Liver (tissue), 9 donors: ENCODE results near the gene METTL8. TPM values are rescaled to one million over a fixed set of nuclear protein-coding genes. Genes with fewer than 3 reads are reported as not detected.

Source experiments
- DNase-seq: peaks from one replicate; pipeline ENCODE4 v3.0.0-alpha.2; 2017; ENCODE audit warnings: low spot score
- H3K27ac ChIP-seq, 2 donors: one replicate each; pipeline ENCODE4 v1.7.0; 2013; ENCODE audit warnings: inconsistent platforms in 2 of 2, low read length in 2 of 2, control low read depth in 1 of 2, low read depth in 1 of 2, mild to moderate bottlenecking in 1 of 2
- H3K27me3 ChIP-seq, 4 donors: one replicate each; pipeline versions ENCODE4 v1.6.1 to v1.7.0; 2013; ENCODE audit warnings: low read length in 3 of 4, inconsistent platforms in 1 of 4, mild to moderate bottlenecking in 1 of 4, moderate library complexity in 1 of 4; ENCODE audit not compliant: control insufficient read depth in 4 of 4, insufficient read depth in 4 of 4
- H3K36me3 ChIP-seq, 4 donors: one replicate each; pipeline versions ENCODE4 v1.6.1 to v1.7.0; 2013; ENCODE audit warnings: low read length in 3 of 4, mild to moderate bottlenecking in 3 of 4, low read depth in 1 of 4, moderate library complexity in 1 of 4; ENCODE audit not compliant: control insufficient read depth in 4 of 4, insufficient read depth in 3 of 4
- H3K4me1 ChIP-seq, 4 donors: one replicate each; pipeline versions ENCODE4 v1.6.1 to v1.7.0; 2013; ENCODE audit warnings: low read length in 3 of 4, mild to moderate bottlenecking in 3 of 4, moderate library complexity in 1 of 4; ENCODE audit not compliant: control insufficient read depth in 4 of 4, insufficient read depth in 4 of 4
- H3K4me3 ChIP-seq, 3 donors: one replicate each; pipeline versions ENCODE4 v1.6.1 to v1.7.0; 2013; ENCODE audit warnings: low read length in 3 of 3, control low read depth in 1 of 3, low read depth in 1 of 3, mild to moderate bottlenecking in 1 of 3
- H3K9ac ChIP-seq, 2 donors: one replicate each; pipeline ENCODE4 v1.7.0; 2013; ENCODE audit warnings: low read length in 2 of 2, mild to moderate bottlenecking in 2 of 2, moderate library complexity in 2 of 2, control low read depth in 1 of 2, low read depth in 1 of 2
- H3K9me3 ChIP-seq, 4 donors: one replicate each; pipeline versions ENCODE4 v1.6.1 to v1.7.0; 2013; ENCODE audit warnings: low read length in 3 of 4; ENCODE audit not compliant: control insufficient read depth in 4 of 4
- EGR1 ChIP-seq, 2 donors: IDR thresholded peaks; 2 replicates each; pipeline ENCODE4 v1.6.1; 2016 to 2018; ENCODE audit warnings: antibody characterized with exemption in 2 of 2, low read depth in 2 of 2
- FOXA1 ChIP-seq: IDR thresholded peaks from 2 replicates; pipeline ENCODE4 v1.6.1; 2016; ENCODE audit warnings: antibody characterized with exemption
- GABPA ChIP-seq, 2 donors: IDR thresholded peaks in 1 of 2; conservative IDR thresholded peaks in 1 of 2; 2 replicates each; pipeline ENCODE4 v1.6.1; 2016; ENCODE audit warnings: antibody characterized with exemption in 2 of 2, mild to moderate bottlenecking in 1 of 2, moderate library complexity in 1 of 2
- HNF4A ChIP-seq, 2 donors: conservative IDR thresholded peaks; 2 replicates each; pipeline ENCODE4 v1.6.1; 2016; ENCODE audit warnings: antibody characterized with exemption in 2 of 2, mild to moderate bottlenecking in 2 of 2
- HNF4G ChIP-seq: IDR thresholded peaks from 2 replicates; pipeline ENCODE4 v1.6.1; 2016; ENCODE audit warnings: antibody characterized with exemption
- JUND ChIP-seq, 2 donors: IDR thresholded peaks; 2 replicates each; pipeline ENCODE4 v1.6.1; 2016; ENCODE audit warnings: antibody characterized with exemption in 2 of 2
- NR2F2 ChIP-seq: IDR thresholded peaks from 2 replicates; pipeline ENCODE4 v1.6.1; 2016; ENCODE audit warnings: antibody characterized with exemption
- RAD21 ChIP-seq, 2 donors: IDR thresholded peaks; 2 replicates each; pipeline ENCODE4 v1.6.1; 2016; ENCODE audit warnings: antibody characterized with exemption in 2 of 2, mild to moderate bottlenecking in 2 of 2
- RXRA ChIP-seq, 2 donors: IDR thresholded peaks; 2 replicates each; pipeline ENCODE4 v1.6.1; 2017 to 2018; ENCODE audit warnings: antibody characterized with exemption in 2 of 2, mild to moderate bottlenecking in 1 of 2
- SP1 ChIP-seq: IDR thresholded peaks from 2 replicates; pipeline ENCODE4 v1.6.1; 2018; ENCODE audit warnings: antibody characterized with exemption, mild to moderate bottlenecking
- TAF1 ChIP-seq: conservative IDR thresholded peaks from 2 replicates; pipeline ENCODE4 v1.6.1; 2016; ENCODE audit warnings: antibody characterized with exemption, mild to moderate bottlenecking
- YY1 ChIP-seq: IDR thresholded peaks from 2 replicates; pipeline ENCODE4 v1.6.1; 2016; ENCODE audit warnings: antibody characterized with exemption, mild to moderate bottlenecking
- WGBS: extraction: QIAGEN DNeasy Blood & Tissue Kit; methylation state at CpG from one replicate; pipeline ENCODE4 v1.1.7; 2013; 5-methylcytosine and 5-hydroxymethylcytosine counted together
- polyA plus RNA-seq, 2 donors: library from polyadenylated mRNA; stranded (reverse) in 1 of 2; unstranded in 1 of 2; fragments of 200-250 nt in 1 of 2; fragments of >200 nt in 1 of 2; fragmentation: Nextera tagmentation in 1 of 2; extraction: Ambion mirVana in 1 of 2; gene quantifications; one replicate each; pipeline versions ENCODE4 v1.2.1 to v1.2.3, GENCODE V29; 2013 to 2015
- total RNA-seq, 2 donors: library from RNA; depleted of rRNA; stranded (reverse); fragments of >200 nt; gene quantifications; one replicate each; pipeline ENCODE4 v1.2.3, GENCODE V29; 2014
- TF ChIP-seq, protein P1 (sequence below): IDR thresholded peaks from 2 replicates; pipeline ENCODE4 v1.6.1; 2016; ENCODE audit warnings: antibody characterized with exemption
- TF ChIP-seq, protein P2 (sequence below): IDR thresholded peaks from 2 replicates; pipeline ENCODE4 v1.6.1; 2016; ENCODE audit warnings: antibody characterized with exemption, mild to moderate bottlenecking
- TF ChIP-seq, protein P3 (sequence below): IDR thresholded peaks from 2 replicates; pipeline ENCODE4 v1.6.1; 2016; ENCODE audit warnings: antibody characterized with exemption
- TF ChIP-seq, protein P4 (sequence below): fragments of 150-350 bp; IDR thresholded peaks from 2 replicates; pipeline ENCODE4 v1.5.1; 2017; ENCODE audit warnings: improper control_type of control experiment, low read depth, low read length; ENCODE audit not compliant: missing input control
- TF ChIP-seq, protein P5 (sequence below): IDR thresholded peaks from 2 replicates; pipeline ENCODE4 v1.6.1; 2016; ENCODE audit warnings: antibody characterized with exemption
- donor health status: healthy.
- donor health status: healthy.
- donor health status: healthy.
- donor health status: healthy.
- donor health status: healthy.

Gene METTL8
- total and polyA plus RNA-seq, 4 donors = 3.6 to 8.1 (median 5.9) TPM

DNA sequence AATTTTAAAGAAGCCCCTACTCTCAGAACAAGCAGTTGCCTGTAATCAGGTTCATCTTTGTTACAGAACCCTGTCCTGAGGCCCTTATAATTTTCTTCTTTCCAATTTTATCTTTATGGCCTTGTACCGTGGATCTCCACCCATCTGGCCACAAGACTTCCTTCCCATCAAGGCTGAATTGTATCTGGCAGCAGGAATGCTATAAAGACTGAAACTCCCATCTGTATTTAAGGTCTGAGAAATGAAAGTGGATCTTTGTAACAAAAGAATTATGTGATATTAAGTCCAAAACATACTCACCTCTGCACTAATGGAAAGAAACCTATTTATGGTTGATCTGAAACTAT lies 91.8 kb downstream of the METTL8 start:
- 68% methylated on average over 1 of the region's 1 CpG for WGBS
- Histone ChIP-seq H3K4me1 (no peaks in the 10 kb centered on the region), H3K27me3 (no peaks in the 10 kb centered on the region), H3K9ac (no peak overlapping the region), H3K9me3 (no peaks in the 10 kb centered on the region), H3K4me3 (no peak overlapping the region), H3K36me3 (no peaks in the 10 kb centered on the region), H3K27ac (no peak overlapping the region)
- TF ChIP-seq, protein P1, sequence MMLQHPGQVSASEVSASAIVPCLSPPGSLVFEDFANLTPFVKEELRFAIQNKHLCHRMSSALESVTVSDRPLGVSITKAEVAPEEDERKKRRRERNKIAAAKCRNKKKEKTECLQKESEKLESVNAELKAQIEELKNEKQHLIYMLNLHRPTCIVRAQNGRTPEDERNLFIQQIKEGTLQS = no peak
- no peak for TF ChIP-seq HNF4A (conservative IDR thresholded peaks at IDR 0.05)
- no peak for TF ChIP-seq EGR1 (IDR thresholded peaks at IDR 0.05; ENCODE audit: low read depth in 2 of 2)
- TF ChIP-seq GABPA (IDR thresholded peaks at IDR 0.05 in 1 of 2, conservative IDR thresholded peaks at IDR 0.05 in 1 of 2) = no peak
- TF ChIP-seq, protein P2, sequence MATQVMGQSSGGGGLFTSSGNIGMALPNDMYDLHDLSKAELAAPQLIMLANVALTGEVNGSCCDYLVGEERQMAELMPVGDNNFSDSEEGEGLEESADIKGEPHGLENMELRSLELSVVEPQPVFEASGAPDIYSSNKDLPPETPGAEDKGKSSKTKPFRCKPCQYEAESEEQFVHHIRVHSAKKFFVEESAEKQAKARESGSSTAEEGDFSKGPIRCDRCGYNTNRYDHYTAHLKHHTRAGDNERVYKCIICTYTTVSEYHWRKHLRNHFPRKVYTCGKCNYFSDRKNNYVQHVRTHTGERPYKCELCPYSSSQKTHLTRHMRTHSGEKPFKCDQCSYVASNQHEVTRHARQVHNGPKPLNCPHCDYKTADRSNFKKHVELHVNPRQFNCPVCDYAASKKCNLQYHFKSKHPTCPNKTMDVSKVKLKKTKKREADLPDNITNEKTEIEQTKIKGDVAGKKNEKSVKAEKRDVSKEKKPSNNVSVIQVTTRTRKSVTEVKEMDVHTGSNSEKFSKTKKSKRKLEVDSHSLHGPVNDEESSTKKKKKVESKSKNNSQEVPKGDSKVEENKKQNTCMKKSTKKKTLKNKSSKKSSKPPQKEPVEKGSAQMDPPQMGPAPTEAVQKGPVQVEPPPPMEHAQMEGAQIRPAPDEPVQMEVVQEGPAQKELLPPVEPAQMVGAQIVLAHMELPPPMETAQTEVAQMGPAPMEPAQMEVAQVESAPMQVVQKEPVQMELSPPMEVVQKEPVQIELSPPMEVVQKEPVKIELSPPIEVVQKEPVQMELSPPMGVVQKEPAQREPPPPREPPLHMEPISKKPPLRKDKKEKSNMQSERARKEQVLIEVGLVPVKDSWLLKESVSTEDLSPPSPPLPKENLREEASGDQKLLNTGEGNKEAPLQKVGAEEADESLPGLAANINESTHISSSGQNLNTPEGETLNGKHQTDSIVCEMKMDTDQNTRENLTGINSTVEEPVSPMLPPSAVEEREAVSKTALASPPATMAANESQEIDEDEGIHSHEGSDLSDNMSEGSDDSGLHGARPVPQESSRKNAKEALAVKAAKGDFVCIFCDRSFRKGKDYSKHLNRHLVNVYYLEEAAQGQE = no peak
- no peak for TF ChIP-seq TAF1
- TF ChIP-seq, protein P3, sequence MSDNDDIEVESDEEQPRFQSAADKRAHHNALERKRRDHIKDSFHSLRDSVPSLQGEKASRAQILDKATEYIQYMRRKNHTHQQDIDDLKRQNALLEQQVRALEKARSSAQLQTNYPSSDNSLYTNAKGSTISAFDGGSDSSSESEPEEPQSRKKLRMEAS = no peak
- TF ChIP-seq JUND (IDR thresholded peaks at IDR 0.05) = no peak
- no peak for TF ChIP-seq NR2F2
- no peak for TF ChIP-seq RAD21 (IDR thresholded peaks at IDR 0.05)
- no peak for TF ChIP-seq YY1
- TF ChIP-seq, protein P4, sequence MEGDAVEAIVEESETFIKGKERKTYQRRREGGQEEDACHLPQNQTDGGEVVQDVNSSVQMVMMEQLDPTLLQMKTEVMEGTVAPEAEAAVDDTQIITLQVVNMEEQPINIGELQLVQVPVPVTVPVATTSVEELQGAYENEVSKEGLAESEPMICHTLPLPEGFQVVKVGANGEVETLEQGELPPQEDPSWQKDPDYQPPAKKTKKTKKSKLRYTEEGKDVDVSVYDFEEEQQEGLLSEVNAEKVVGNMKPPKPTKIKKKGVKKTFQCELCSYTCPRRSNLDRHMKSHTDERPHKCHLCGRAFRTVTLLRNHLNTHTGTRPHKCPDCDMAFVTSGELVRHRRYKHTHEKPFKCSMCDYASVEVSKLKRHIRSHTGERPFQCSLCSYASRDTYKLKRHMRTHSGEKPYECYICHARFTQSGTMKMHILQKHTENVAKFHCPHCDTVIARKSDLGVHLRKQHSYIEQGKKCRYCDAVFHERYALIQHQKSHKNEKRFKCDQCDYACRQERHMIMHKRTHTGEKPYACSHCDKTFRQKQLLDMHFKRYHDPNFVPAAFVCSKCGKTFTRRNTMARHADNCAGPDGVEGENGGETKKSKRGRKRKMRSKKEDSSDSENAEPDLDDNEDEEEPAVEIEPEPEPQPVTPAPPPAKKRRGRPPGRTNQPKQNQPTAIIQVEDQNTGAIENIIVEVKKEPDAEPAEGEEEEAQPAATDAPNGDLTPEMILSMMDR = no peak
- DNase-seq = no peak

DNA sequence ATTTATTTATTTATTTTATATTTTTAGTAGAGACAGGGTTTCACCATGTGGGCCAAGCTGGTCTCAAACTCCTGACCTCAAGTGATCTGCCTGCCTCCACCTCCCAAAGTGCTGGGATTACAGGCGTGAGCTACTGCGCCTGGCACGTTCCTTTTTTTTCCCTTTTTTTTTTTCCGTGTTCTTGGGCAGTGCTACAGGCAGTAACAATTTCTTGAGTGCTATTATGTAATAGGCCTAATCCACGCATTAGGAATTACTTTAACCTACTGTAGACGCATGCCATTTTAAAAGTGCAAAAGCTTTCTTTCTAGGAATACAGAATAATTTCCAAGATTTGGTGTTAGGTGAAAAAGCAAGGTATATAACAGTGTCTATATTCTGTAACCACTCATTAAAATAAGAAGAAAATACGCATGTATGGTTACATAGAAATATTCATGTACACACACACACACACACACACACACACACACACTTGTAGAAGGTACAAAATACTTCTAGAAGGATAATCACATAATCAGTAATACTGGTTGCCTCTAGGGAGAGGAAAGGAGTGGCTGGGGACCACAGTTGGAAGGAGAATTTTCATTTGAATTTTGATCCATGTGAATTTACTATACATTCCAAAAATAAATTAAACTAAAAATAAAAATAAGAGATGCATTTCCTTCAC lies 92.3 kb downstream of the METTL8 start:
- Histone ChIP-seq H3K9me3 (no peaks in the 10 kb centered on the region), H3K36me3 (no peaks in the 10 kb centered on the region), H3K9ac (no peak overlapping the region), H3K27me3 (no peaks in the 10 kb centered on the region), H3K27ac (no peak overlapping the region), H3K4me3 (no peak overlapping the region), H3K4me1 (no peaks in the 10 kb centered on the region)
- no peak for DNase-seq
- 97% methylated on average over 7 of the region's 7 CpGs for WGBS
- TF ChIP-seq YY1 (no peak), FOXA1 (no peak), EGR1 (IDR thresholded peaks at IDR 0.05; ENCODE audit: low read depth in 2 of 2) (no peak), HNF4G (no peak), JUND (IDR thresholded peaks at IDR 0.05) (no peak), TAF1 (no peak), RAD21 (IDR thresholded peaks at IDR 0.05) (no peak), RXRA (IDR thresholded peaks at IDR 0.05) (no peak), SP1 (no peak)
- TF ChIP-seq, protein P4 = no peak
- TF ChIP-seq, protein P3 = no peak
- TF ChIP-seq, protein P5, sequence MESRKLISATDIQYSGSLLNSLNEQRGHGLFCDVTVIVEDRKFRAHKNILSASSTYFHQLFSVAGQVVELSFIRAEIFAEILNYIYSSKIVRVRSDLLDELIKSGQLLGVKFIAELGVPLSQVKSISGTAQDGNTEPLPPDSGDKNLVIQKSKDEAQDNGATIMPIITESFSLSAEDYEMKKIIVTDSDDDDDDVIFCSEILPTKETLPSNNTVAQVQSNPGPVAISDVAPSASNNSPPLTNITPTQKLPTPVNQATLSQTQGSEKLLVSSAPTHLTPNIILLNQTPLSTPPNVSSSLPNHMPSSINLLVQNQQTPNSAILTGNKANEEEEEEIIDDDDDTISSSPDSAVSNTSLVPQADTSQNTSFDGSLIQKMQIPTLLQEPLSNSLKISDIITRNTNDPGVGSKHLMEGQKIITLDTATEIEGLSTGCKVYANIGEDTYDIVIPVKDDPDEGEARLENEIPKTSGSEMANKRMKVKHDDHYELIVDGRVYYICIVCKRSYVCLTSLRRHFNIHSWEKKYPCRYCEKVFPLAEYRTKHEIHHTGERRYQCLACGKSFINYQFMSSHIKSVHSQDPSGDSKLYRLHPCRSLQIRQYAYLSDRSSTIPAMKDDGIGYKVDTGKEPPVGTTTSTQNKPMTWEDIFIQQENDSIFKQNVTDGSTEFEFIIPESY = no peak
- TF ChIP-seq, protein P2 = no peak
